Left lung (tissue), 10 donors: Measurements from ENCODE around the gene ZNF207. TPM values are rescaled to one million over a fixed set of nuclear protein-coding genes. Genes with fewer than 3 reads are reported as not detected.

ENCODE experiments used
- ATAC-seq: fragments of 200-7000 bp; cut with Tn5 transposase; one replicate; pipeline ENCODE4 v1.9.1; 2020; ENCODE audit warnings: moderate library complexity
- DNase-seq, 4 donors: peaks; one replicate each; pipeline ENCODE4 v3.0.0-alpha.2; 2013 to 2020
- H3K27ac ChIP-seq, 2 donors: fragments of 200-600 bp; sonication (generic) in 1 of 2; one replicate each; pipeline versions ENCODE4 v1.5.0 to v1.8.0; 2020 to 2021
- H3K27me3 ChIP-seq, 2 donors: fragments of 200-600 bp; sonication (generic) in 1 of 2; one replicate each; pipeline versions ENCODE4 v1.5.0 to v1.8.0; 2020 to 2021
- H3K36me3 ChIP-seq, 2 donors: fragments of 200-600 bp; sonication (generic) in 1 of 2; one replicate each; pipeline versions ENCODE4 v1.5.0 to v1.8.0; 2020 to 2021
- H3K4me1 ChIP-seq, 2 donors: fragments of 200-600 bp; one replicate each; pipeline ENCODE4 v1.8.0; 2021
- H3K4me3 ChIP-seq, 2 donors: fragments of 200-600 bp; sonication (generic) in 1 of 2; one replicate each; pipeline versions ENCODE4 v1.5.0 to v1.8.0; 2020 to 2021; ENCODE audit warnings: mild to moderate bottlenecking in 1 of 2
- H3K9me3 ChIP-seq, 2 donors: fragments of 200-600 bp; sonication (generic) in 1 of 2; one replicate each; pipeline versions ENCODE4 v1.5.0 to v1.8.0; 2020 to 2021
- intact Hi-C, 2 donors: fragments of 100-400 bp; cut with DNase I; formaldehyde crosslinking; loops; one replicate each; pipeline versions ENCODE4 v1.11.2 to v1.14.2; 2022
- polyA plus RNA-seq, 6 donors: library from polyadenylated mRNA; unstranded; fragments of 120-200 nt; gene quantifications; one replicate each; pipeline ENCODE4 v1.2.1, GENCODE V29; 2013; ENCODE audit not compliant: insufficient read length in 6 of 6
- total RNA-seq, 2 donors: library from RNA; stranded (reverse); fragmentation: NEBNext Ultra II Directional; extraction: Animal tissue kit (Norgen Biotek cat#: 25700); gene quantifications; one replicate each; pipeline ENCODE4 v1.2.1, GENCODE V29; 2021
- TF ChIP-seq, protein P1 (sequence below), 2 donors: fragments of 200-600 bp; sonication (generic) in 1 of 2; IDR thresholded peaks; one replicate each; pipeline versions ENCODE4 v1.5.0 to v1.8.0; 2021; ENCODE audit warnings: antibody characterized with exemption in 2 of 2
- donor health status: DM: no; HTN: yes; CAD: no.
- donor health status: DM: no; HTN: no; CAD: no.

ZNF207 gene
- total and polyA plus RNA-seq, 8 donors, result 130 to 319 (median 251) TPM

DNA sequence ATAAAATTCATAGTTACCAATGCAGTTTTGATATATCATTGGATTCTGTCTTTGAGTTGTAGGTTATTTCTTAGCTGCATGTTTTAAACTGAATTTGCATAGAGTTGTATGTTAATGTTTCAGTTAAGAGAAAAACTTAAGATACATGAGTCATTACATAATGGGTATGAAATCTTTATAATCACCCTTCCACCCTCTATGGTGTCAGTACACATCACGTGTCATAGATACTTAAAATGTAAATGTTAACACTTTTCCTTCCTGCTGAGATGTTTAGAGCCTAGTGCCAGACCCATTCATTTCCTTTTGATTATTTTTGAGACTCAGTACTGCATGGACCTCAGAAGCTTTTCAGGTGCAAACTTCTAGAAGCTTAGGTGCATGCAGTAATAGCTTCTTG, 20.5 kb downstream of the ZNF207 start:
- TF ChIP-seq, protein P1, sequence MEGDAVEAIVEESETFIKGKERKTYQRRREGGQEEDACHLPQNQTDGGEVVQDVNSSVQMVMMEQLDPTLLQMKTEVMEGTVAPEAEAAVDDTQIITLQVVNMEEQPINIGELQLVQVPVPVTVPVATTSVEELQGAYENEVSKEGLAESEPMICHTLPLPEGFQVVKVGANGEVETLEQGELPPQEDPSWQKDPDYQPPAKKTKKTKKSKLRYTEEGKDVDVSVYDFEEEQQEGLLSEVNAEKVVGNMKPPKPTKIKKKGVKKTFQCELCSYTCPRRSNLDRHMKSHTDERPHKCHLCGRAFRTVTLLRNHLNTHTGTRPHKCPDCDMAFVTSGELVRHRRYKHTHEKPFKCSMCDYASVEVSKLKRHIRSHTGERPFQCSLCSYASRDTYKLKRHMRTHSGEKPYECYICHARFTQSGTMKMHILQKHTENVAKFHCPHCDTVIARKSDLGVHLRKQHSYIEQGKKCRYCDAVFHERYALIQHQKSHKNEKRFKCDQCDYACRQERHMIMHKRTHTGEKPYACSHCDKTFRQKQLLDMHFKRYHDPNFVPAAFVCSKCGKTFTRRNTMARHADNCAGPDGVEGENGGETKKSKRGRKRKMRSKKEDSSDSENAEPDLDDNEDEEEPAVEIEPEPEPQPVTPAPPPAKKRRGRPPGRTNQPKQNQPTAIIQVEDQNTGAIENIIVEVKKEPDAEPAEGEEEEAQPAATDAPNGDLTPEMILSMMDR (IDR thresholded peaks at IDR 0.05), result no peak
- H3K9me3 ChIP-seq, result no peaks in the 10 kb centered on the region
- peaks cover under 1 to 97% of the 10 kb centered on the region in 2 donors for H3K36me3 ChIP-seq
- no peak overlapping the region for H3K4me3 ChIP-seq
- no peaks in the 10 kb centered on the region for H3K27me3 ChIP-seq
- ATAC-seq (no peak), DNase-seq (no peak)
- intact Hi-C loops, result no loop called here
- H3K27ac ChIP-seq, result no peak overlapping the region
- H3K4me1 ChIP-seq, result no peaks in the 10 kb centered on the region

DNA sequence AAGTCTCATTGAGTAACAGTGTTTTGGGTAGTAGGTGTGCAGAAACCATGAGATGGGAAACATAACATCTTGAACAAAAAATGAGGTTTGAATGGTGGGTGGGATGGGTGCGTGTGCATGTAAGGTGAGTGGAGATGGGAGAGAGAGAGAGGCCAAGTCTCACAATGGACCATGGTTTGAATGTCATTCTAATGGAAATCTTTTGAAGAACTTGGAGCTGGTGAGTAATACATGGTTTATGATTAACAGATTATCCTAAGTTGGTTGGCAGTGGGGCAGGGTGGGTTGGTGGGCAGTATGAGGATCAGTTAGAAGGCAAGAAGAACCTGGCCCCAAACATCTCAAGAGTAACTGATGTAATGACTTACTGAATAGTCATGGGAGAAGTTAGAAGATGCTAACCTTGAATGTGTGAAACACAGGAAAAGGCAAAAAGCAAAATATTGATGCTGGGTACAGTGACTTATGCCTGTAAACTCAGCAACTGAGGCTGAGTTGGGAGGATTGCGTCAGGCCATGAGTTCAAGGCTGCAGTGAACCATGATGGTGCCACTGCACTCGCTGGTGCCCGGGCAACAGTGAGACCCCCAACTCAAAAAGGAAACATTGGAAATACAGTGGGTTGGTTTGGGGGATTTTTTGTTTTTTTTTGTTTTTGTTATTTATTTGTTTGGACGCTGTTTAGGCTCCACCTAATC, 32.7 kb downstream of the ZNF207 start:
- Histone ChIP-seq H3K9me3 (no peaks in the 10 kb centered on the region), H3K27ac (no peak overlapping the region), H3K27me3 (no peaks in the 10 kb centered on the region), H3K4me3 (no peak overlapping the region), H3K4me1 (no peaks in the 10 kb centered on the region), H3K36me3 (peaks cover 0 to 65% of the 10 kb centered on the region in 2 donors)
- DNase-seq, result no peak
- TF ChIP-seq, protein P1 (IDR thresholded peaks at IDR 0.05), result no peak
- intact Hi-C loops, result no loop called here
- no peak for ATAC-seq

DNA sequence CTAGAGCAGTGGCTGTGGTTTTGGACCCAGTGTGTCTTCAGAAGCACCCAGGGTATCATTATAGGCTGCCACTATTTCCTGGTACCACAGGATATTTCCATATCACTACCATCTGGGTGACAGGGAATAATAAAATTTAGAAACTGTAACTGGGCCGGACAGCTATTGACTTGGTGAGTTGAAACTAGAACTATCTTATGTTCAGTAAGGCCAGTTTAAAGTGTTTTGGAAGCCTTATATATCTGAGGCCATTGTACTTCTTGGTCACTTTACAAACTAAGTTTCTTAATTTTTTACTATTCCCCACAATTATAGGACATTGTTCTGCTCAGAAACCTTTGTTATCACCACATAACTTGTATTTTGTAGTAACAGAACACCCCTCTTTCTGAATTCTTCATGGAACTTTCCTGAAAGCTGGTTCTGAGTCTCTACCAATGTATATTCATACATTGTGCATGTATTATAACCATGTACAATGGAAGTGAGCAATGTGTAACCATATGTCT, 34.0 kb downstream of the ZNF207 start:
- H3K4me1 ChIP-seq, result no peaks in the 10 kb centered on the region
- peaks cover 0 to 63% of the 10 kb centered on the region in 2 donors for H3K36me3 ChIP-seq
- TF ChIP-seq, protein P1 (IDR thresholded peaks at IDR 0.05), result no peak
- no peak for ATAC-seq
- DNase-seq, result no peak
- H3K27me3 ChIP-seq, result no peaks in the 10 kb centered on the region
- intact Hi-C loops, result no loop called here
- no peaks in the 10 kb centered on the region for H3K9me3 ChIP-seq
- no peak overlapping the region for H3K4me3 ChIP-seq
- H3K27ac ChIP-seq, result no peak overlapping the region

DNA sequence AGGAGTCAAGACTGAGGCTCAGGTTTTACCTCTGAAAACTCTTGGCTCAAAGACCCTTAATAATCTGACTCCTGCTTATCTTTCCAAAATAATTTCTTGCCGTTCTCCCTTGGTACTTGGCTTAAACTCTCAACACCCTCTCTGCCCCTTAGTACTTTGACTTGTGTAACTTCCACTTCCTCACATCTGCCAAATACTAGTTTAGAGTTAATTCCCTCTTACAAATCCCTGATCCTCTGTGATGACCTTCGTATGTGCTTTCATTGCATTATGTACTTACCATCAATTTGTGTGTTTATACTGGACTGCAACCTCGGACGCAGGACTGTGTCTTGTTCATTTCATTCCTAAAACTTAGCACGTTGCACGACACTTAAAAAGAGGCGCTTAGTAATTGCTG, 35.2 kb downstream of the ZNF207 start:
- H3K27me3 ChIP-seq, result no peaks in the 10 kb centered on the region
- H3K9me3 ChIP-seq, result no peaks in the 10 kb centered on the region
- intact Hi-C loops, result no loop called here
- DNase-seq, result no peak
- no peaks in the 10 kb centered on the region for H3K4me1 ChIP-seq
- TF ChIP-seq, protein P1 (IDR thresholded peaks at IDR 0.05), result no peak
- H3K27ac ChIP-seq, result no peak overlapping the region
- H3K4me3 ChIP-seq, result no peak overlapping the region
- H3K36me3 ChIP-seq, result peaks cover 0 to 51% of the 10 kb centered on the region in 2 donors
- no peak for ATAC-seq

DNA sequence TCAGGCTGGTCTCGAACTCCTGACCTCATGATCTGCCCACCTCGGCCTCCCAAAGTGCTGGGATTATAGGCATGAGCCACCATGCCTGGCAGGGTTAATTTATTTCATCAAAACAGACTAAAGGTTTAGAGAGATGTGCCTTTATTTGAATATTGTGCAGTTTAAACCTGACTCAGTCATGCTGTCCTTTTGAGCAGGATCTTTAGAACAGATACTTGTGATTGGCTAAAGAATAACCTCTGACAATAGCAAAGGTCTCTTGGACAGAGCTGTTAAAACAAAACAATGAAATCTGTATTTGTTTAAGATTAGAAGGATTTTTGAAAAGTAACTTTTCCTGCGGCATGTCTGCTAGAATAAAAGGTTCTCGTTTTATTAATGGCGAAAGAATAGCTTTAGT, 36.0 kb downstream of the ZNF207 start:
- H3K27me3 ChIP-seq, result no peaks in the 10 kb centered on the region
- no peak overlapping the region for H3K27ac ChIP-seq
- H3K4me1 ChIP-seq, result no peaks in the 10 kb centered on the region
- peaks cover 0 to 43% of the 10 kb centered on the region in 2 donors for H3K36me3 ChIP-seq
- H3K4me3 ChIP-seq, result no peak overlapping the region
- TF ChIP-seq, protein P1 (IDR thresholded peaks at IDR 0.05), result no peak
- DNase-seq (no peak), ATAC-seq (no peak)
- no peaks in the 10 kb centered on the region for H3K9me3 ChIP-seq
- intact Hi-C loops, result no loop called here
